22Rv1 (cell line): Measurements from ENCODE around the gene KCNK4.

ENCODE experiments used
- ZFX ChIP-seq: fragments of 450-650 bp; IDR thresholded peaks from 2 replicates; pipeline ENCODE4 v1.6.1; 2017; ENCODE audit warnings: antibody characterized with exemption, borderline replicate concordance
- TF ChIP-seq, protein P1 (sequence below): fragments of 450-650 bp; IDR thresholded peaks from 2 replicates; pipeline ENCODE4 v1.5.1; 2017; ENCODE audit warnings: mild to moderate bottlenecking

DNA sequence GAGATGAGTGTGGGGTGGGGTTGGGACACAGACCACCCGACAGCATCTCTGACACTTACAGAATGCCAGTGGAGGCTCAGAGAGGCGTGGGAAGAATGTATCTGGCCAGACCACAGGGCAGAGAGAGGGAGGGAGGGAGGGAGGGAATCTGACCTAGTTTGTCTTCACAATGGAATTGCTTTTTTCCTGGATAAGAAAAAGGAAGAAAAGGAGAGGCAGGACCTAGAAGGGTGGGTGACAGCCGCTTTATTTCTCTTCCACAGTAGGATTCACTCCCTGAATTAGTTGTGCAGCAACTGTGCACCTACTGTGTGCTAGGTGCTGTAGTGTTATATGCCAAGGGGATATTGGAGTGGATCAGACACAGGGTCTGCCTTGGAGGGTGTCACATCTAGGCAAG is 3.7 kb downstream of the KCNK4 start:
- TF ChIP-seq, protein P1, sequence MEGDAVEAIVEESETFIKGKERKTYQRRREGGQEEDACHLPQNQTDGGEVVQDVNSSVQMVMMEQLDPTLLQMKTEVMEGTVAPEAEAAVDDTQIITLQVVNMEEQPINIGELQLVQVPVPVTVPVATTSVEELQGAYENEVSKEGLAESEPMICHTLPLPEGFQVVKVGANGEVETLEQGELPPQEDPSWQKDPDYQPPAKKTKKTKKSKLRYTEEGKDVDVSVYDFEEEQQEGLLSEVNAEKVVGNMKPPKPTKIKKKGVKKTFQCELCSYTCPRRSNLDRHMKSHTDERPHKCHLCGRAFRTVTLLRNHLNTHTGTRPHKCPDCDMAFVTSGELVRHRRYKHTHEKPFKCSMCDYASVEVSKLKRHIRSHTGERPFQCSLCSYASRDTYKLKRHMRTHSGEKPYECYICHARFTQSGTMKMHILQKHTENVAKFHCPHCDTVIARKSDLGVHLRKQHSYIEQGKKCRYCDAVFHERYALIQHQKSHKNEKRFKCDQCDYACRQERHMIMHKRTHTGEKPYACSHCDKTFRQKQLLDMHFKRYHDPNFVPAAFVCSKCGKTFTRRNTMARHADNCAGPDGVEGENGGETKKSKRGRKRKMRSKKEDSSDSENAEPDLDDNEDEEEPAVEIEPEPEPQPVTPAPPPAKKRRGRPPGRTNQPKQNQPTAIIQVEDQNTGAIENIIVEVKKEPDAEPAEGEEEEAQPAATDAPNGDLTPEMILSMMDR, result no peak
- TF ChIP-seq ZFX, result no peak
